HEK293 (cell line): Measurements from ENCODE around the gene DNER.

Source experiments
- CTCF ChIA-PET: fragments of 350-600 bp; formaldehyde crosslinking; extraction: SDS; loops from one replicate; lab custom pipeline; 2021; ENCODE audit warnings: antibody characterized with exemption; lab: Yijun Ruan, JAX
- POLR2A ChIA-PET: fragments of 300-600 bp; formaldehyde crosslinking; extraction: SDS; loops from one replicate; lab custom pipeline; 2020; ENCODE audit warnings: antibody characterized with exemption, inconsistent platforms; lab: Yijun Ruan, JAX
- H3K27ac ChIP-seq: fragments of 200-500 bp; sonication (Bioruptor generic); 2 replicates; pipeline ENCODE4 v1.5.1; 2014; ENCODE audit warnings: low read depth, low read length, control low read depth, inconsistent platforms; ENCODE audit errors: extremely low read depth
- H3K36me3 ChIP-seq, 2 experiments: fragments of 200-500 bp in 1 of 2; sonication (Bioruptor generic) in 1 of 2; 1 replicate in 1 of 2; 2 replicates in 1 of 2; pipeline ENCODE4 v1.5.1; 2014 to 2017; ENCODE audit warnings: inconsistent platforms in 2 of 2, low read length in 2 of 2; ENCODE audit not compliant: control insufficient read depth in 2 of 2, insufficient read depth in 1 of 2
- H3K4me1 ChIP-seq: fragments of 200-500 bp; sonication (Bioruptor generic); 2 replicates; pipeline ENCODE4 v1.5.1; 2014; ENCODE audit warnings: mild to moderate bottlenecking, low read length, inconsistent platforms; ENCODE audit not compliant: control insufficient read depth, insufficient read depth
- H3K4me3 ChIP-seq: 2 replicates; pipeline ENCODE4 v1.5.1; 2011; ENCODE audit warnings: low read depth, mild to moderate bottlenecking, control low read depth, low read length, moderate library complexity
- H3K9me3 ChIP-seq: fragments of 200-500 bp; sonication (Bioruptor generic); 2 replicates; pipeline ENCODE4 v1.5.1; 2014; ENCODE audit warnings: low read depth, low read length, inconsistent platforms; ENCODE audit not compliant: control insufficient read depth, insufficient read depth
- ELK4 ChIP-seq: IDR thresholded peaks from 2 replicates; pipeline ENCODE4 v1.6.1; 2011; ENCODE audit warnings: mild to moderate bottlenecking, low read depth, low read length, borderline replicate concordance
- ZIC2 ChIP-seq: fragments of 450-650 bp; formaldehyde crosslinking; IDR thresholded peaks from 2 replicates; pipeline ENCODE4 v1.5.1; 2016; ENCODE audit warnings: missing biosample characterization, missing genetic modification characterization
- ZNF138 ChIP-seq: fragments of 450-650 bp; formaldehyde crosslinking; IDR thresholded peaks from 2 replicates; pipeline ENCODE4 v1.5.1; 2016; ENCODE audit warnings: missing biosample characterization, missing genetic modification characterization, borderline replicate concordance
- ZNF146 ChIP-seq: fragments of 450-650 bp; formaldehyde crosslinking; IDR thresholded peaks from 2 replicates; pipeline ENCODE4 v1.5.1; 2016; ENCODE audit warnings: missing biosample characterization, missing genetic modification characterization
- ZNF148 ChIP-seq: fragments of 450-650 bp; formaldehyde crosslinking; IDR thresholded peaks from 2 replicates; pipeline ENCODE4 v1.5.0; 2017; ENCODE audit warnings: missing biosample characterization, missing genetic modification characterization, borderline replicate concordance
- ZNF174 ChIP-seq: fragments of 450-650 bp; formaldehyde crosslinking; IDR thresholded peaks from 2 replicates; pipeline ENCODE4 v1.5.0; 2017; ENCODE audit warnings: missing biosample characterization, mild to moderate bottlenecking, missing genetic modification characterization
- ZNF239 ChIP-seq: fragments of 450-650 bp; formaldehyde crosslinking; IDR thresholded peaks from 2 replicates; pipeline ENCODE4 v1.5.1; 2016; ENCODE audit warnings: missing biosample characterization, missing genetic modification characterization
- ZNF350 ChIP-seq: fragments of 450-650 bp; formaldehyde crosslinking; IDR thresholded peaks from 2 replicates; pipeline ENCODE4 v1.5.0; 2017; ENCODE audit warnings: missing biosample characterization, mild to moderate bottlenecking, missing genetic modification characterization
- ZNF398 ChIP-seq: fragments of 450-650 bp; formaldehyde crosslinking; IDR thresholded peaks from 2 replicates; pipeline ENCODE4 v1.5.1; 2017; ENCODE audit warnings: missing biosample characterization, missing genetic modification characterization
- ZNF792 ChIP-seq: fragments of 450-650 bp; formaldehyde crosslinking; IDR thresholded peaks from 2 replicates; pipeline ENCODE4 v1.5.1; 2016; ENCODE audit warnings: missing biosample characterization, missing genetic modification characterization
- ZSCAN23 ChIP-seq: fragments of 450-650 bp; formaldehyde crosslinking; IDR thresholded peaks from 2 replicates; pipeline ENCODE4 v1.5.1; 2016; ENCODE audit warnings: missing biosample characterization, missing genetic modification characterization
- TF ChIP-seq, protein P1 (sequence below): fragments of 450-650 bp; formaldehyde crosslinking; IDR thresholded peaks from 2 replicates; pipeline ENCODE4 v1.5.1; 2016; ENCODE audit warnings: missing biosample characterization, missing genetic modification characterization
- TF ChIP-seq, protein P2 (sequence below): fragments of 450-650 bp; formaldehyde crosslinking; IDR thresholded peaks from 2 replicates; pipeline ENCODE4 v1.5.1; 2016; ENCODE audit warnings: missing biosample characterization, missing genetic modification characterization
- TF ChIP-seq, protein P3 (sequence below): fragments of 450-650 bp; formaldehyde crosslinking; IDR thresholded peaks from 2 replicates; pipeline ENCODE4 v1.5.1; 2016; ENCODE audit warnings: missing biosample characterization, missing genetic modification characterization

Gene DNER

GRCh38 chr2:229665158-229665557, 49.2 kb downstream of the DNER start:
- TF ChIP-seq ZNF239 (no peak), ZNF148 (no peak), ZNF792 (no peak), ZNF174 (tag by site-specific recombination) (no peak), ZNF350 (no peak), ZNF138 (tag by site-specific recombination) (no peak), ELK4 (no peak), ZSCAN23 (tag by site-specific recombination) (no peak), ZNF146 (tag by site-specific recombination) (no peak), ZIC2 (tag by site-specific recombination) (no peak)
- TF ChIP-seq, protein P1, sequence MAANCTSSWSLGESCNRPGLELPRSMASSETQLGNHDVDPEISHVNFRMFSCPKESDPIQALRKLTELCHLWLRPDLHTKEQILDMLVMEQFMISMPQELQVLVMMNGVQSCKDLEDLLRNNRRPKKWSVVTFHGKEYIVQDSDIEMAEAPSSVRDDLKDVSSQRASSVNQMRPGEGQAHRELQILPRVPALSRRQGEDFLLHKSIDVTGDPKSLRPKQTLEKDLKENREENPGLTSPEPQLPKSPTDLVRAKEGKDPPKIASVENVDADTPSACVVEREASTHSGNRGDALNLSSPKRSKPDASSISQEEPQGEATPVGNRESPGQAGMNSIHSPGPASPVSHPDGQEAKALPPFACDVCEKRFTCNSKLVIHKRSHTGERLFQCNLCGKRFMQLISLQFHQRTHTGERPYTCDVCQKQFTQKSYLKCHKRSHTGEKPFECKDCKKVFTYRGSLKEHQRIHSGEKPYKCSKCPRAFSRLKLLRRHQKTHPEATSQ (tag by site-specific recombination) = no peak
- TF ChIP-seq, protein P2, sequence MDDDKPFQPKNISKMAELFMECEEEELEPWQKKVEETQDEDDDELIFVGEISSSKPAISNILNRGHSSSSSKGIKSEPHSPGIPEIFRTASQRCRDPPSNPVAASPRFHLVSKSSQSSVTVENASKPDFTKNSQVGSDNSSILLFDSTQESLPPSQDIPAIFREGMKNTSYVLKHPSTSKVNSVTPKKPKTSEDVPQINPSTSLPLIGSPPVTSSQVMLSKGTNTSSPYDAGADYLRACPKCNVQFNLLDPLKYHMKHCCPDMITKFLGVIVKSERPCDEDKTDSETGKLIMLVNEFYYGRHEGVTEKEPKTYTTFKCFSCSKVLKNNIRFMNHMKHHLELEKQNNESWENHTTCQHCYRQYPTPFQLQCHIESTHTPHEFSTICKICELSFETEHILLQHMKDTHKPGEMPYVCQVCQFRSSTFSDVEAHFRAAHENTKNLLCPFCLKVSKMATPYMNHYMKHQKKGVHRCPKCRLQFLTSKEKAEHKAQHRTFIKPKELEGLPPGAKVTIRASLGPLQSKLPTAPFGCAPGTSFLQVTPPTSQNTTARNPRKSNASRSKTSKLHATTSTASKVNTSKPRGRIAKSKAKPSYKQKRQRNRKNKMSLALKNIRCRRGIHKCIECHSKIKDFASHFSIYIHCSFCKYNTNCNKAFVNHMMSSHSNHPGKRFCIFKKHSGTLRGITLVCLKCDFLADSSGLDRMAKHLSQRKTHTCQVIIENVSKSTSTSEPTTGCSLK (tag by site-specific recombination) = no peak
- H3K27ac ChIP-seq = no peak overlapping the region
- no peaks in the 10 kb centered on the region for H3K9me3 ChIP-seq
- CTCF ChIA-PET = interaction anchor here (0.8 kb wide), 1 partner anchor 1565 kb away, joined by 3 read pairs; no protein-coding TSS in a partner anchor
- H3K4me1 ChIP-seq = no peaks in the 10 kb centered on the region
- no peaks in the 10 kb centered on the region for H3K36me3 ChIP-seq
- POLR2A ChIA-PET = no interaction called here
- no peak overlapping the region for H3K4me3 ChIP-seq

DNA sequence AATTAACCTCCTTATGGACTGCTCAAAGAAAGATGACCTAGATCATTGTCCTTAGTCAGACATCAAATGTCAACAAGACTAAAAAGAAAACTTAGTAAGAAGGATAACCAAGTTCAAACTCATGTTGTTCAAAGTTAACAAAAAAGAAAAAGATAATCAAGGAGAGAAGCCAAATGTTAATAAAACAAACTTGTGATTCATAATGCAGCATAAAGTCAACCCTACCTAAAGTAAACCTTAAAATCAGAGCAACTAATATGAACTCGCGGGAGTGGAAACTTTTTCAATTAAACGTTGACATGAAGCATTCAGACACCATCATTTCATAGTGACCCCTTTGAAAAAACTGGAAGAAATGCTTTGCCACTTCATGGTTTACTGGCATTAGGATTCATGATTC, 52.9 kb downstream of the DNER start:
- TF ChIP-seq, protein P3, sequence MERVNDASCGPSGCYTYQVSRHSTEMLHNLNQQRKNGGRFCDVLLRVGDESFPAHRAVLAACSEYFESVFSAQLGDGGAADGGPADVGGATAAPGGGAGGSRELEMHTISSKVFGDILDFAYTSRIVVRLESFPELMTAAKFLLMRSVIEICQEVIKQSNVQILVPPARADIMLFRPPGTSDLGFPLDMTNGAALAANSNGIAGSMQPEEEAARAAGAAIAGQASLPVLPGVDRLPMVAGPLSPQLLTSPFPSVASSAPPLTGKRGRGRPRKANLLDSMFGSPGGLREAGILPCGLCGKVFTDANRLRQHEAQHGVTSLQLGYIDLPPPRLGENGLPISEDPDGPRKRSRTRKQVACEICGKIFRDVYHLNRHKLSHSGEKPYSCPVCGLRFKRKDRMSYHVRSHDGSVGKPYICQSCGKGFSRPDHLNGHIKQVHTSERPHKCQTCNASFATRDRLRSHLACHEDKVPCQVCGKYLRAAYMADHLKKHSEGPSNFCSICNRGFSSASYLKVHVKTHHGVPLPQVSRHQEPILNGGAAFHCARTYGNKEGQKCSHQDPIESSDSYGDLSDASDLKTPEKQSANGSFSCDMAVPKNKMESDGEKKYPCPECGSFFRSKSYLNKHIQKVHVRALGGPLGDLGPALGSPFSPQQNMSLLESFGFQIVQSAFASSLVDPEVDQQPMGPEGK (tag by site-specific recombination) = no peak
- no peak for TF ChIP-seq ZNF398 (tag by site-specific recombination)
- TF ChIP-seq, all 188 proteins: peak for 0
- ChIA-PET CTCF (interaction anchor here (0.9 to 1.2 kb wide), 2 partner anchors 75 to 497 kb away, joined by 3 read pairs; no protein-coding TSS in a partner anchor), POLR2A (no interaction called here)
- H3K9me3 ChIP-seq = no peaks in the 10 kb centered on the region
- no peaks in the 10 kb centered on the region for H3K36me3 ChIP-seq
- H3K27ac ChIP-seq = no peak overlapping the region
- peaks cover 3% of the 10 kb centered on the region; the same call in 1 of the 2 replicates for H3K4me1 ChIP-seq
- no peak overlapping the region for H3K4me3 ChIP-seq
